Cardiac fibroblast (primary cell): ENCODE results near the gene CSDE1.

ENCODE experiments used
- DNase-seq, 2 donors: peaks; one replicate each; pipeline versions ENCODE4 v3.0.0 to v3.0.0-alpha.2; 2010; ENCODE audit warnings: low read depth in 2 of 2
- H3K4me3 ChIP-seq, 2 donors: replicated peaks in 1 of 2; 1 replicate in 1 of 2; 2 replicates in 1 of 2; pipeline ENCODE4 v1.5.1; 2011; ENCODE audit warnings: low read depth in 2 of 2, low read length in 2 of 2, mild to moderate bottlenecking in 2 of 2, moderate library complexity in 1 of 2
- TF ChIP-seq, protein P1 (sequence below): IDR thresholded peaks from one replicate; pipeline ENCODE4 v1.5.1; 2011; ENCODE audit warnings: low read depth, mild to moderate bottlenecking, low read length, inconsistent platforms

CSDE1 gene

DNA sequence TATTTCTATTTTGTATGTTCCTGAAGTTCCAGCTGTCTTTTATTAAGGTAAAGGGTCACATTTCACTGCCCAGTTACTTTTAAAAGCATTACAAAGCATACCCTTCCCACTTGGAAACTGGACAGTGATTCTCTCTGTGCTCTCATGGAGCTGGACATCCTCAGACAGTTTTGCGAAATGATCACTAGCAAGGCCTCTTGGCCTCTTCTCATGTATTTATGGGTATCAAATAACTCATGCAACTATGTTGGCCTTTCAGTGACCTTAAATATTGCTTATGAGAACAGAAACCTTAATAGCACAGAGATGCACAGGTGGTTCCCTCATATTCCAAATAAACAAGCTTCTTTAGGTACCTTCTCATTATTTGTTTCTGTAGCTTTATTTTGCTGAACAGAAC is 54.5 kb downstream of the CSDE1 start:
- TF ChIP-seq, protein P1, sequence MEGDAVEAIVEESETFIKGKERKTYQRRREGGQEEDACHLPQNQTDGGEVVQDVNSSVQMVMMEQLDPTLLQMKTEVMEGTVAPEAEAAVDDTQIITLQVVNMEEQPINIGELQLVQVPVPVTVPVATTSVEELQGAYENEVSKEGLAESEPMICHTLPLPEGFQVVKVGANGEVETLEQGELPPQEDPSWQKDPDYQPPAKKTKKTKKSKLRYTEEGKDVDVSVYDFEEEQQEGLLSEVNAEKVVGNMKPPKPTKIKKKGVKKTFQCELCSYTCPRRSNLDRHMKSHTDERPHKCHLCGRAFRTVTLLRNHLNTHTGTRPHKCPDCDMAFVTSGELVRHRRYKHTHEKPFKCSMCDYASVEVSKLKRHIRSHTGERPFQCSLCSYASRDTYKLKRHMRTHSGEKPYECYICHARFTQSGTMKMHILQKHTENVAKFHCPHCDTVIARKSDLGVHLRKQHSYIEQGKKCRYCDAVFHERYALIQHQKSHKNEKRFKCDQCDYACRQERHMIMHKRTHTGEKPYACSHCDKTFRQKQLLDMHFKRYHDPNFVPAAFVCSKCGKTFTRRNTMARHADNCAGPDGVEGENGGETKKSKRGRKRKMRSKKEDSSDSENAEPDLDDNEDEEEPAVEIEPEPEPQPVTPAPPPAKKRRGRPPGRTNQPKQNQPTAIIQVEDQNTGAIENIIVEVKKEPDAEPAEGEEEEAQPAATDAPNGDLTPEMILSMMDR = no peak
- H3K4me3 ChIP-seq = no peak overlapping the region

DNA sequence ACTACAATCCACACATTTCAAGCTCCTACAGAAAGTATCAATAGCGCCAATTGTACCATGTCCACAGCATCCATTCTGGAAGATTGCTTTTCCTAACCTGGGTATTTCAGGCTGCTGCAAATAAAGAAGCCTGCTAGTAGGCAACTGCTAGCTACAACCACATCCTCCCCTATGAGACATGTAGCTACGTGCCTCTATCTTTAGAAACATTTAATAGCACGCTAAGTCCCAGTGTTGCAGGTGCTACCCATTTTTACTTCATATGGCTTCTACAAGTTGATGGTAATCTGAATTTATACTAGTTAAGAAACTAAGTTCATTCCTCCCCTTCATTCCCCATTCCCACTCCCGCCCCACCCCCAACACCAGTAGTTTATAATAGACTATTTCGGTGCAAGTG is 55.0 kb downstream of the CSDE1 start:
- TF ChIP-seq, protein P1 = no peak
- no peak overlapping the region for H3K4me3 ChIP-seq
- no peak for DNase-seq

More for the DNA sequence above, 54.5 kb downstream of the CSDE1 start:
- no peak for DNase-seq

DNA sequence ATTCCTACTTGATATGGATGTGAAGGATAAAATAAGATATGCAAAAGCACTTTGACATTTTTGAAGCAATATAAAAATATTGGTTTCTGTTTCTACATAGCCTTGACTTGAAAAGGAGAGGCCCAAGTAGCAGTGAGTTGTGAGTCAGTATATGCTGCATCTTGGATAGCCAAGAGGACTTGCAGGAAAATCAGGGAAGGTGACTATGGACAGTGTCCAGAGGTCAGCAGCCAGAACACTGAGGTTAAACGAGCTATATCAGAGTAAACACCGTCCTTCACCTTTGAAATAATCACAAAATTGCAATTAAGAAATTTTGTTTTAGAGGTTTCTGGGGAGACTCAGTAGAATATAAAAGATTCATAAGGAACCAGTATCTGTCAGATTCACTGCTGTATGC is 55.9 kb downstream of the CSDE1 start:
- no peak overlapping the region for H3K4me3 ChIP-seq
- no peak for DNase-seq
- TF ChIP-seq, protein P1 = no peak

DNA sequence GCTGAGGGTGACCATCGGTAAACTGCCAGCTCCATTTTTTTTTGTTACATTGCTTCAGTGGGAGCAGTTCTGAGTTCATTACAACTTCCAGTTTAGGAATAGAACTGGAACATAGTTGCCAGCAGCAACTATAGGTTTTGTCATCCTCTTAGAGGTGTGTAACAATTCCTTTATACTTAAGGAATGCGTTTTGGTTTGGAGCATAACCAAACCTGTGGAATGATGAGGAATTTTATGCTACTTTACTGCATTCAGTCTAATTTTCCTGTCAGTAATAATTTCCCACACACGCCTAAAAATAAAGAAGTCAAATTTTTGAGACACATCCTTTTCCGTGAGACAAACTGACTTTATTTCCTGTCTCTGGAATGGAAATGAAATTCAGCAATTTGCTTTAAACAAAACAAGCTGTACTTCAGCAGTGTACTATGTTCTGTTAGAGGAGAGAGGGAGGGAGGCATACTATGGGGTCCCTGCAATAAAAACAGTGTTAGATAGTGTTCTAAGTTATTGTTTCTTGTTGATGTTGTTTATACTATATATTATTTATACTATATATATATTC is 57.7 kb downstream of the CSDE1 start:
- TF ChIP-seq, protein P1 = no peak
- no peak for DNase-seq
- no peak overlapping the region for H3K4me3 ChIP-seq

DNA sequence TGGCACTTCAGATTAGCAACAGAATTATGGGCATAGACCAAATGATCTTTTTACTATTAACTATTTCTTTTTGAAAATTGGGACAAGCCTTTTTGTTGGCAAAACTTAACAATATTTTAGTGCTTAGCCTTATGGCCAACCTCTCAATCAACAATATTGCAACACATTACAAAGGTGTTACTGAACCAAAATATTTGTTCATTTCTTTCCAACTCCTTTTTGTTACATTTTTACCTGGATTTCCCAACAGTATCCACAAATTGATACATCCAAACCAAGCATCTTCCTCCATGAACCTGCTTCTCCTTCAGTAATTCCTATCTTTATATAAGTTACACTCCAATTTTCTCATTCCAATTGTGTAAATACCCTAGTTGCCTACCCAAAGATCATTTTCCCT is 61.0 kb downstream of the CSDE1 start:
- no peak for DNase-seq
- H3K4me3 ChIP-seq = no peak overlapping the region
- TF ChIP-seq, protein P1 = no peak

DNA sequence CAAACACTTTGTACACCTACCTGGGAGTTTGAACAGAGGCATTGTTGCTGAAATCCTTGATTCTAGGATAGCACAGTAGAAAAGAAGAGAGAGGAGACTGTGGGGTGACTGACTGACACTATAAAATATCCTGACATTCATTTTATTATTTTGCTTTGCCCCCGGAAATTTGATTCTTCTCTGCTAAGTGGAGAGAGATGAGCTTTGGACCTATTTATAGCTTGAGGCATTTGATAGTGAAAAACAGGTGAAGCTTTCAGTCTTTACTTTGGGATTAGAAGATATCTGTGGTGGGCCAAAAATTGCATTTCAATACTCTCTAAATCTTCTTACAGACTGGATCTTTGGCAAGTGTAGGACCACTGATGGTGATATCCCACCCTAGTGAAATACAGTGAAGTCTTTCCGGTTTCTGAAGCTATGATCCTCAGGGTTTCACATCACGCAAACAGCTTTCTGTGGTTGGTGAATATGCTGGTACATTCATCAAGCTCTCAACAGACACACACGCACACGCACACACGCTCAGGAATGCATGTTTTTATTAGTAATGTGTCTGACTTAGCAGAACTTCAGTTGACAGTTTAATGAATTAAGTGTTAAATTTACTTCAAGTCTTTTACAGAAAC is 62.2 kb downstream of the CSDE1 start, which contains the start of gene AMPD1:
Gene AMPD1, minus strand, starts transcription at position 117 of the 629 bp plus-strand sequence. Its CDS starts 75 bp downstream, at position 42.
- TF ChIP-seq, protein P1 = no peak

More for the DNA sequence above, 62.2 kb downstream of the CSDE1 start, which contains the start of gene AMPD1:
- DNase-seq = peak; percentile 30 to 39
- no peak within 1 kb of the TSS for H3K4me3 ChIP-seq
